Upper lobe of right lung (tissue), 1 donor: ENCODE data around the gene ZNF407. TPM values are rescaled to one million over a fixed set of nuclear protein-coding genes. Genes with fewer than 3 reads are reported as not detected.
A peak's percentile ranks its signal among the peaks of the same experiment; 100 is the strongest.

Experiments
- ATAC-seq: fragments of 200-7000 bp; cut with Tn5 transposase; one replicate; pipeline ENCODE4 v1.9.1; 2020; ENCODE audit warnings: mild to moderate bottlenecking, moderate library complexity
- DNase-seq: peaks from one replicate; pipeline ENCODE4 v3.0.0-alpha.2; 2020
- H3K27ac ChIP-seq: fragments of 200-600 bp; one replicate; pipeline ENCODE4 v1.8.0; 2022
- H3K27me3 ChIP-seq: fragments of 200-600 bp; one replicate; pipeline ENCODE4 v1.8.0; 2022; ENCODE audit warnings: mild to moderate bottlenecking
- H3K36me3 ChIP-seq: fragments of 200-600 bp; one replicate; pipeline ENCODE4 v1.8.0; 2022
- H3K4me1 ChIP-seq: fragments of 200-600 bp; one replicate; pipeline ENCODE4 v1.8.0; 2022
- H3K4me3 ChIP-seq: fragments of 200-600 bp; one replicate; pipeline ENCODE4 v1.8.0; 2022; ENCODE audit warnings: mild to moderate bottlenecking
- H3K9me3 ChIP-seq: fragments of 200-600 bp; one replicate; pipeline ENCODE4 v1.8.0; 2022
- intact Hi-C: fragments of 100-400 bp; cut with DNase I; formaldehyde crosslinking; loops from one replicate; pipeline ENCODE4 v1.11.0; 2022
- total RNA-seq: library from RNA; stranded (reverse); fragmentation: NEBNext Ultra II Directional; extraction: Animal tissue kit (Norgen Biotek cat#: 25700); gene quantifications from one replicate; pipeline ENCODE4 v1.2.1, GENCODE V29; 2021
- TF ChIP-seq, protein P1 (sequence below): fragments of 200-600 bp; IDR thresholded peaks from one replicate; pipeline ENCODE4 v1.8.0; 2022; ENCODE audit warnings: antibody characterized with exemption
- donor health status: DM: no; HTN: yes; CAD: no; lungs with severe emphysema.

The ZNF407 gene
- total RNA-seq, 1 donor from 2014 or later, result 18.4 TPM

GRCh38 chr18:74699455-74699854, 101.8 kb downstream of the ZNF407 start:
- Histone ChIP-seq H3K27me3 (no peaks in the 10 kb centered on the region), H3K36me3 (no peaks in the 10 kb centered on the region), H3K27ac (no peak overlapping the region), H3K4me3 (no peak overlapping the region), H3K4me1 (no peaks in the 10 kb centered on the region), H3K9me3 (no peaks in the 10 kb centered on the region)
- TF ChIP-seq, protein P1, sequence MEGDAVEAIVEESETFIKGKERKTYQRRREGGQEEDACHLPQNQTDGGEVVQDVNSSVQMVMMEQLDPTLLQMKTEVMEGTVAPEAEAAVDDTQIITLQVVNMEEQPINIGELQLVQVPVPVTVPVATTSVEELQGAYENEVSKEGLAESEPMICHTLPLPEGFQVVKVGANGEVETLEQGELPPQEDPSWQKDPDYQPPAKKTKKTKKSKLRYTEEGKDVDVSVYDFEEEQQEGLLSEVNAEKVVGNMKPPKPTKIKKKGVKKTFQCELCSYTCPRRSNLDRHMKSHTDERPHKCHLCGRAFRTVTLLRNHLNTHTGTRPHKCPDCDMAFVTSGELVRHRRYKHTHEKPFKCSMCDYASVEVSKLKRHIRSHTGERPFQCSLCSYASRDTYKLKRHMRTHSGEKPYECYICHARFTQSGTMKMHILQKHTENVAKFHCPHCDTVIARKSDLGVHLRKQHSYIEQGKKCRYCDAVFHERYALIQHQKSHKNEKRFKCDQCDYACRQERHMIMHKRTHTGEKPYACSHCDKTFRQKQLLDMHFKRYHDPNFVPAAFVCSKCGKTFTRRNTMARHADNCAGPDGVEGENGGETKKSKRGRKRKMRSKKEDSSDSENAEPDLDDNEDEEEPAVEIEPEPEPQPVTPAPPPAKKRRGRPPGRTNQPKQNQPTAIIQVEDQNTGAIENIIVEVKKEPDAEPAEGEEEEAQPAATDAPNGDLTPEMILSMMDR, result no peak
- intact Hi-C loops, result no loop called here
- DNase-seq, result no peak
- no peak for ATAC-seq

DNA sequence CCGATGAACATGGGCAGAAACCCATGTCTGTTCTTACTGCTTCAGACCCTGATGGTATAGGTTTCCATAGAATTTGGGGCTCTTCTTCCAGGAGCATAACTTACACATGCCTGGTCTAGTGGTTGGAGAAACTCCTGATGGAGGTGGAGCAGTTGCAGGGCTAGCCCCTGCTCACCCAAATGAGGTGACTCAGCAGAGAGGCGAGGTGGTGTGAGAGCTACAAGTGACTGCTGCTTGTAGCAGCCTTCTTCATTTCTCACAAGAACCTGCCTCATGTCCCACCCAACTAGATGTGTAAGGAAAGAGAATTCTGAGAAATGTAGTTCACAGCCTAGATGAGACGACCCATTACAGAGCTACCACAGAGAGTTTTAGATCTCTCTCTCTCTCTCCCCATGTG, 105.3 kb downstream of the ZNF407 start:
- no peak for DNase-seq
- Histone ChIP-seq H3K27ac (no peak overlapping the region), H3K36me3 (no peaks in the 10 kb centered on the region), H3K27me3 (no peaks in the 10 kb centered on the region), H3K4me3 (no peak overlapping the region), H3K9me3 (no peaks in the 10 kb centered on the region), H3K4me1 (no peaks in the 10 kb centered on the region)
- ATAC-seq, result no peak
- intact Hi-C loops, result no loop called here
- TF ChIP-seq, protein P1, result no peak

- DNase-seq (no peak), ATAC-seq (no peak)
Measured at GRCh38 chr18:74708169-74708568, 110.5 kb downstream of the ZNF407 start.

DNA sequence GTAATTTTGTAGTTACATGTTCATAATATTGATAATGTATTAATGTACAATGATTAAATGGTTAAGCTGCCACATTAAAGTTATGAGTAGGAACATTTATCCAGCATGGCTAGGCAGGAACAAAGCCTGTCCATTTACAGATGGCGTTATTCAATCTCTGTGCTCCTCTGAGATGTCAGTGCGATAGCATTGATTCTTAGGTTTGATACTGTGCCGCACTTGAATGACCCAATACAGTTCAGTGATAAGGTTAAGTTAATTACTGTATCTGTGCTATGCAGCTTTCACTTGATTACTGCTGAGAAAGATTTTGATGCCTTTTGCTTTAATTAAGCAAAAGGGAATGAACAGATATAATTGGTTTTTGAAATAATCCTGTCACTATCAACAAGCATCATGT, 111.8 kb downstream of the ZNF407 start:
- no peaks in the 10 kb centered on the region for H3K9me3 ChIP-seq
- no peaks in the 10 kb centered on the region for H3K36me3 ChIP-seq
- no peaks in the 10 kb centered on the region for H3K4me1 ChIP-seq
- H3K27ac ChIP-seq, result no peak overlapping the region
- H3K4me3 ChIP-seq, result no peak overlapping the region
- TF ChIP-seq, protein P1, result no peak
- intact Hi-C loops, result no loop called here
- DNase-seq (no peak), ATAC-seq (no peak)
- no peaks in the 10 kb centered on the region for H3K27me3 ChIP-seq

More at GRCh38 chr18:74708169-74708568, 110.5 kb downstream of the ZNF407 start:
- no peaks in the 10 kb centered on the region for H3K9me3 ChIP-seq
- TF ChIP-seq, protein P1, result no peak
- H3K27ac ChIP-seq, result no peak overlapping the region
- no peaks in the 10 kb centered on the region for H3K36me3 ChIP-seq
- intact Hi-C loops, result no loop called here
- H3K27me3 ChIP-seq, result no peaks in the 10 kb centered on the region
- no peaks in the 10 kb centered on the region for H3K4me1 ChIP-seq
- H3K4me3 ChIP-seq, result no peak overlapping the region

GRCh38 chr18:74714120-74714519, 116.5 kb downstream of the ZNF407 start:
- TF ChIP-seq, protein P1, result no peak
- Histone ChIP-seq H3K9me3 (no peaks in the 10 kb centered on the region), H3K27me3 (no peaks in the 10 kb centered on the region), H3K27ac (no peak overlapping the region), H3K36me3 (no peaks in the 10 kb centered on the region), H3K4me3 (no peak overlapping the region), H3K4me1 (no peaks in the 10 kb centered on the region)
- intact Hi-C loops, result no loop called here
- DNase-seq (no peak), ATAC-seq (no peak)

GRCh38 chr18:74714791-74715190, 117.1 kb downstream of the ZNF407 start:
- H3K4me1 ChIP-seq, result no peaks in the 10 kb centered on the region
- no peak for DNase-seq
- no peaks in the 10 kb centered on the region for H3K27me3 ChIP-seq
- intact Hi-C loops, result no loop called here
- no peak overlapping the region for H3K4me3 ChIP-seq
- no peaks in the 10 kb centered on the region for H3K36me3 ChIP-seq
- ATAC-seq, result peak; percentile 16
- TF ChIP-seq, protein P1, result no peak
- H3K27ac ChIP-seq, result no peak overlapping the region
- H3K9me3 ChIP-seq, result no peaks in the 10 kb centered on the region
